Astrocyte (in vitro differentiated cells and primary cell): ENCODE data around the gene POLDIP3.

ENCODE experiments used
- EZH2 ChIP-seq: IDR thresholded peaks from 2 replicates; pipeline ENCODE4 v1.6.1; 2012; ENCODE audit warnings: mild to moderate bottlenecking, low read length, inconsistent platforms; ENCODE audit not compliant: insufficient read depth
- TF ChIP-seq, protein P1 (sequence below): IDR thresholded peaks from 2 replicates; pipeline ENCODE4 v1.5.1; 2011; ENCODE audit warnings: low read depth, mild to moderate bottlenecking, inconsistent platforms, low read length, moderate library complexity; ENCODE audit not compliant: insufficient read depth

DNA sequence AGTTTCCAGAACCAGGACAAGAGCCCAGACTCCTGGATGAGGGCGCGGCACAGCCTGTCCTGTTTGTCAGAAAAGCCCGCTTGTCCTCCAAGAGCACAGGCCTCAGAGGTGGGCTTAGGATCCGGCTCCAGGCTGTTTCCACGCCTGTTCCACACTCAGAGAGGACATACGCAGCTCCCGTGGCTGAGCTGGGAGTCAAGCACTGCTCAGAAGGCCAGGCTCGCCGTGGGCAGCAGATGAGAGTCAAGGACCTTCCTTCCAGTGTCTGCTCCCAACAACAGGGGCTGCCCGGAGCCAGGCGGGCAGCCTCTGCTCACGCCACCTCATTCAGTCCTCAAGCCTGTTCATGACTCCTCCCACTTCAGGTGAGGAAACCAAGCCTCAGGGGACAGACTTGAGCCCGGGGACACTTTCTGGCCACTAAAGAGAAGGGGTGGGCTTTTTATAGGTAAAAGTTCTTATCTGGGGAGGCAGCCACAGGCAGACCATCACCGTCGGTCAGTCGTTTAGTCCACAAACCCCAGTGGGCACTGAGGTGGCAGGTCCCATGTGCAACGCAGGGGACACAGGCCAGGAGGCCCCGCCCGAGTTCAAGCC lies 30.8 kb upstream of the POLDIP3 start:
- TF ChIP-seq, protein P1, sequence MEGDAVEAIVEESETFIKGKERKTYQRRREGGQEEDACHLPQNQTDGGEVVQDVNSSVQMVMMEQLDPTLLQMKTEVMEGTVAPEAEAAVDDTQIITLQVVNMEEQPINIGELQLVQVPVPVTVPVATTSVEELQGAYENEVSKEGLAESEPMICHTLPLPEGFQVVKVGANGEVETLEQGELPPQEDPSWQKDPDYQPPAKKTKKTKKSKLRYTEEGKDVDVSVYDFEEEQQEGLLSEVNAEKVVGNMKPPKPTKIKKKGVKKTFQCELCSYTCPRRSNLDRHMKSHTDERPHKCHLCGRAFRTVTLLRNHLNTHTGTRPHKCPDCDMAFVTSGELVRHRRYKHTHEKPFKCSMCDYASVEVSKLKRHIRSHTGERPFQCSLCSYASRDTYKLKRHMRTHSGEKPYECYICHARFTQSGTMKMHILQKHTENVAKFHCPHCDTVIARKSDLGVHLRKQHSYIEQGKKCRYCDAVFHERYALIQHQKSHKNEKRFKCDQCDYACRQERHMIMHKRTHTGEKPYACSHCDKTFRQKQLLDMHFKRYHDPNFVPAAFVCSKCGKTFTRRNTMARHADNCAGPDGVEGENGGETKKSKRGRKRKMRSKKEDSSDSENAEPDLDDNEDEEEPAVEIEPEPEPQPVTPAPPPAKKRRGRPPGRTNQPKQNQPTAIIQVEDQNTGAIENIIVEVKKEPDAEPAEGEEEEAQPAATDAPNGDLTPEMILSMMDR, result no peak
- no peak for TF ChIP-seq EZH2
